DMS153 (cell line): Measurements from ENCODE around the gene TIPIN.
A peak's percentile ranks its signal among the peaks of the same experiment; 100 is the strongest.

Source experiments
- DNase-seq: peaks from one replicate; lab custom pipeline; 2025; lab: John Stamatoyannopoulos, UW

Gene TIPIN

DNA sequence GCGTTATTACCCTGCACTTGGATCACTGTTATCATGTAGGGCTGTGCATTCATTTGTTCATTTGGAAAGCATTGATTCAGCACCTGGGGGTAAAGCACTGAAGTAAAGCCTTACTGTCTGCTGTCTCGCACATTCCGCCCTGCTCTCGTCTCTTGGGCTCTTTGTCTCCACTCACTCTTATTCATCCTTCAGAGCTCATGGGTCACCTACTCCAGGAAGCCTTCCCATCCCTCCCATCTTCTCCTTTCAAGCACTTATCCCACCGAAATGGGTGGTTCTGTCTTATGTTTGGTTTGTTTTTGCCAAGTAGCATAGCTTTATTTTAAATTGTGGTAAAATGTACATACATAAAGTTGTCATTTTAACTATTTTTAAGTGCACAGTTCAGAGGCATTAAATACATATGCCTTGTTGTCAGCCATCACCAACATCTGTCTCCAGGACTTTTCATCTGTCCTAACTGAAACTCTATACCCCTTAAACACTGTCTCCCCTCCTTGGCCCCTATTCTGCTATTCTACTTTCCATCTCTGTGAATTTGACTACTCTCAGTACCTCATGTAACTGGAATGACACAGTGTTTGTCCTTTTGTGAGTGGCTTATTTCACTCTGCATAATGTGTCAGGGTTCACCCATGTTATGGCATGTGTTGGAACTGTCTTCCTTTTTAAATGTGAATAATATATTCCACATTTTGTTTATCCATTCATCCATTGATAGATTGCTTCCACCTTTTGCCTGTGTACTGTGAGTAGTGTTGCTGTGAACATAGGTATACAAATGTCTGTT, 53.8 kb downstream of the TIPIN start:
- DNase-seq = no peak

DNA sequence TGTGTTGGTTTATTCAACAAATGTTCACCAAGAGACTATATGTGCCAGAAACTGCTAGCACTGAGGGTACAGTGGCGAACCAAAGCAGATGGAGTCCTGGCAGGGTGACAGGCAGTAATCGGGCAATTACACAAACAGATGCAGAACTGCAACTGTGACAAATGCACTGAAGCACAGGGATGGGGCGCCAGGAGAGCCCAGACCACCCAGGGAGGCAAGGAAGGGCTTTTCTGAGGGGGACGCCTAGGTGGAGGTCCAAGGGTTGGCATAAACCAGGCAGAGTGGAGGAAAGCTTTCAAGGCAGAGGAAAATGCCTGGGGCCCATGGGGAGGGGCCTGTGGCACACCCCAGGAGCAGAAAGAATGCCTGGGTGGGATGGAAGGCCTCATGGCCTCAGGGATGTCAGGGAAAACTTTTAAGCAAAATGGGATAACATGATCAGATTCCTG, 57.7 kb downstream of the TIPIN start:
- DNase-seq = no peak

GRCh38 chr15:66296186-66296585, 60.3 kb downstream of the TIPIN start:
- no peak for DNase-seq

- DNase-seq = no peak
Measured at GRCh38 chr15:66294932-66295235, 61.6 kb downstream of the TIPIN start.

GRCh38 chr15:66294157-66294931, 62.1 kb downstream of the TIPIN start:
- DNase-seq = no peak

DNA sequence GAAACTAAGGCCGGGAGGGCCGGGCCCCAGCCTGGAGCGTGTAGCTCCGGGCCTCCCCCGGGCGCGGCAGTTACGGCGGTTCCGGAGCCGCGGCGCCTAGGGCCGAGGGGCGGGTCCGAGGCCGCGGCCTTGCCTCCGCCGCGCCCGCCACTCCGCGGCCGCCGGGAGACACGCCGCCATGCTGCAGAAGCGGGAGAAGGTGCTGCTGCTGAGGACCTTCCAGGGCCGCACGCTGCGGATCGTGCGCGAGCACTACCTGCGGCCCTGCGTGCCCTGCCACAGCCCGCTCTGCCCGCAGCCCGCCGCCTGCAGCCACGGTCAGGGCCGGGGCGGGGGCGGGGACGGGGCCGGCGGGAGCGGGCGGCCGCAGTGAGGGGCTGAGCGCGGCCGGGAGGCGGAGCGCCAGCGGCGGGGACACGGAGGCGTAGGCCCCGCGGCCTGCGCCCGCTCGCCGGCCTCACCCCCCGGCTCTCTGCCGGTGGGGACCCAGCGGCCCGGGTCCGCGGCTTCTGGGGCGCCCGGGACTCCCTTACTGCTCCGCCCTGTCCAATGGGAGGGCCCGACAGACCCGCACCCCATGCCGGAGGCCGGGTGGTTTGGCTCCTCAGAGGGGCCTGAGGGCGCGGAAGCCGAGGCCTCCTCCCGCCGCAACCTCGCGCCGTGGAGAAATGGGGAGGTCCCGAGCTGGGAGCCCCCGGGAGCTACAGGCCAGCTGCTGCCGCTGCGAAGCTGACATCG, 62.9 kb downstream of the TIPIN start, which contains the start of gene DIS3L:
TSS of gene DIS3L (plus strand) at position 150 of the 738 bp plus-strand sequence. CDS start at position 179, 29 bp downstream.
- peak; percentile 11 for DNase-seq

GRCh38 chr15:66292571-66293418, 63.7 kb downstream of the TIPIN start:
- no peak for DNase-seq

DNA sequence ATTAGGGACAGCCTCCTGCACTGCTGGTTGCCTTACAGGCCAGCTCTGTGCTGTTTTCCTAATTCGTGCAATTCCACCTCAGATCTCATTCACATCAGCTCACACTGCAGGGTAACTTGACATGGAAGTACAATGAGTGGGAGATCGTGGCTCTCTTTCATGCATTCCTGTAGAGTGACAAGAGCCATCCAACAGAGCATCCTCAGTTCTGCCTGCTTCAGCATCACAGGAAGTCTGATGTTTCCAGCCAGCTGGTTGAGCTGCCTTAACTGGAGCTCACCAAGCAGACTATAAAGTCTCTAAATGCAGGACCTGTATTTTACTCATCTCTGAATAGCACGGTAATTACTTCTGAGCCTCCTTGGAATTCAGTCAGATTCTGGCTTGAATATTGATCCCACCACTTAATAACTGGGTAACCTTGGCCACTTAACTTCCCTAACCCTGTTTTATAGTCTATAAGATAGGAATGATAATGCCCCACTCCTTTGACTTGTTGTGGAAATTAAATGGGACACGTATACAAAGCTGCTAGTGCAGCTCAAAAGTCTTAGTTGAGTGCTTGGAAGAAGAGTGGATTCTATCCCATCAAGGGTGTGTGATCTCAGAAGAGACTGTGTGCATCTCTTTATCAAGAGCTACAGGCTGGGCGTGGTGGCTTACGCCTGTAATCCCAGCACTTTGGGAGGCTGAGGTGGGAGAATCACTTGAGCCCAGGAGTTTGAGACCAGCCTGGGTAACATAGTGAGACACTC, 64.5 kb downstream of the TIPIN start:
- DNase-seq = no peak

- DNase-seq = no peak
Measured at GRCh38 chr15:66290518-66290917, 66.0 kb downstream of the TIPIN start.

DNA sequence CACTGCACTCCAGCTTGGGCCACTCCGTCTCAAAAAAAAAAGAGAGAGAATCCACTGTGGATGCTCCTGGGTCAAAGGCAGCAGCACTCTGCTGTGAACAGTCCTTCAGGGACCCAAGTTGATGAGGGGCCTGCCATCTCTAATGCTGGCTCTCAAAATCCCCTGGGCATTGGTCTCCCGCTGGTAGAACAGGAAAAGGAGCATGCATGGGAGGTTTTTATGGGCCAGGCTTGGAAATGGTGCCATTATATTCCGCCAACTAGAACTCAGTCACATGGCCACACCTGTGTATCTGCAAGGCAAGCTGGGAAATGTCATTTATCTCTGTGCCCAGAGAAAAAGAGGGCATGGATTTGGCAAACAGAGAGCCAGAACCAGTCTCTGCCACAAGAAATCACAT, 66.5 kb downstream of the TIPIN start:
- no peak for DNase-seq

- no peak for DNase-seq
Measured at GRCh38 chr15:66288551-66289185, 67.8 kb downstream of the TIPIN start.

DNA sequence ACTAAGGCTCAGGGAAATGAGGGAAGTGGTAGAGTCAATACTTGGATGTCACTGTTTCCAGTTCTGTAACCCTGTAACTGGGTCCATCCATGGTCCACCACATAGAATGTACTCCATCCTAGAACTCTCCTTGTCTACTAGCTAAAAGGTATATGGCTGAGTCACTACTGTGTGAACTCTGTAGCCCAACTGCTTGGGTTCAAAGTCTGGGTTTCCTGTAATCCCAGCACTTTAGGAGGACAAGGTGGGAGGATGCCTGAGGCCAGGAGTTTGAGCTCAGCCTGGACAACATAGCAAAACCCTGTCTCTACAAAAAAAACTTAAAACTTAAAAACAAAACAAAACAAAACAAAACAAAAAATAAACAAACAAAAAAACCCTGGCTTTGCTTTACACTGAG, 68.4 kb downstream of the TIPIN start:
- DNase-seq = no peak

GRCh38 chr15:66287461-66288057, 68.9 kb downstream of the TIPIN start:
- no peak for DNase-seq
